ENCODE measurements around the gene MAGEB6. TPM values are rescaled to one million over a fixed set of nuclear protein-coding genes. Genes with fewer than 3 reads are reported as not detected.

MAGEB6 gene
- polyA plus RNA-seq, 1 donor, result not detected

Other genes starting within 250 kb of the MAGEB6 start
- not detected for gene MAGEB18, start 54.1 kb upstream of the MAGEB6 start, polyA plus RNA-seq
- not detected for gene MAGEB6B, start 31.8 kb upstream of the MAGEB6 start, polyA plus RNA-seq
- not detected for gene MAGEB5, start 23.7 kb downstream of the MAGEB6 start, polyA plus RNA-seq

Measured in large intestine (tissue), 1 donor.